GM19452 (cell line): Measurements from ENCODE around the gene NGFR.

Source experiments
- ATAC-seq: cut with Tn5 transposase; IDR thresholded peaks from one replicate; pipeline ENCODE4 v1.9.1; 2021; ENCODE audit not compliant: unreplicated experiment

Gene NGFR

GRCh38 chr17:49494986-49495841 lies at the start of gene NGFR:
NGFR (plus strand) TSS chr17:49495293; CDS start chr17:49495418, 125 bp downstream.
- ATAC-seq = no peak

- no peak for ATAC-seq
These were observed 49.5 kb upstream of the NGFR start for GRCh38 chr17:49445591-49445990.

- ATAC-seq = no peak
These were observed 47.3 kb upstream of the NGFR start for GRCh38 chr17:49447628-49448302.

- ATAC-seq = no peak
These were observed 44.9 kb upstream of the NGFR start for GRCh38 chr17:49450181-49450580.

GRCh38 chr17:49450735-49451134 lies 44.4 kb upstream of the NGFR start:
- no peak for ATAC-seq

- ATAC-seq = no peak
These were observed 42.9 kb upstream of the NGFR start for GRCh38 chr17:49452201-49452600.

- no peak for ATAC-seq
These were observed 42.4 kb upstream of the NGFR start for GRCh38 chr17:49452661-49453060.

GRCh38 chr17:49454050-49454449 lies 41.0 kb upstream of the NGFR start:
- ATAC-seq = no peak

- no peak for ATAC-seq
These were observed 39.7 kb upstream of the NGFR start for GRCh38 chr17:49455272-49455861.

GRCh38 chr17:49456183-49456965 lies 38.7 kb upstream of the NGFR start:
- no peak for ATAC-seq

- ATAC-seq = no peak
These were observed 37.2 kb upstream of the NGFR start for GRCh38 chr17:49457564-49458535.

GRCh38 chr17:49459401-49459984 lies 35.6 kb upstream of the NGFR start:
- no peak for ATAC-seq

- ATAC-seq = no peak
These were observed 34.7 kb upstream of the NGFR start for GRCh38 chr17:49460401-49460800.

- ATAC-seq = no peak
These were observed 33.5 kb upstream of the NGFR start for GRCh38 chr17:49461580-49461979.

GRCh38 chr17:49464049-49464448 lies 31.0 kb upstream of the NGFR start:
- no peak for ATAC-seq

GRCh38 chr17:49465331-49465903 lies 29.7 kb upstream of the NGFR start:
- no peak for ATAC-seq

- no peak for ATAC-seq
These were observed 28.7 kb upstream of the NGFR start for GRCh38 chr17:49466436-49466835.

GRCh38 chr17:49467175-49467574 lies 27.9 kb upstream of the NGFR start:
- ATAC-seq = no peak

GRCh38 chr17:49468811-49469385 lies 26.2 kb upstream of the NGFR start:
- ATAC-seq = no peak
